Loucy (cell line): ENCODE results near the gene DISC1.

Source experiments
- H2AFZ ChIP-seq: fragments of 200-600 bp; sonication (generic); 2 replicates; pipeline ENCODE4 v1.6.0; 2016; ENCODE audit warnings: antibody characterized with exemption, mild to moderate bottlenecking, low read length, moderate library complexity
- H3F3A ChIP-seq: fragments of 200-600 bp; 2 replicates; pipeline ENCODE4 v1.6.0; 2016; ENCODE audit warnings: antibody characterized with exemption, low read depth, mild to moderate bottlenecking
- H3K27me3 ChIP-seq: fragments of 200-600 bp; sonication (generic); 2 replicates; pipeline ENCODE4 v1.6.1; 2014; ENCODE audit warnings: low read length, mild to moderate bottlenecking; ENCODE audit not compliant: insufficient read depth, poor library complexity, severe bottlenecking
- H3K36me3 ChIP-seq: fragments of 200-600 bp; sonication (generic); 2 replicates; pipeline ENCODE4 v1.6.1; 2016; ENCODE audit warnings: low read length; ENCODE audit not compliant: insufficient read depth
- H3K4me1 ChIP-seq: fragments of 200-600 bp; sonication (generic); 2 replicates; pipeline ENCODE4 v1.5.1; 2014; ENCODE audit warnings: low read length, mild to moderate bottlenecking; ENCODE audit not compliant: insufficient read depth, poor library complexity, severe bottlenecking
- H3K4me2 ChIP-seq: fragments of 200-600 bp; sonication (generic); 2 replicates; pipeline ENCODE4 v1.6.0; 2014; ENCODE audit warnings: antibody characterized with exemption, low read length, low read depth, mild to moderate bottlenecking; ENCODE audit not compliant: poor library complexity, severe bottlenecking
- H3K4me3 ChIP-seq: fragments of 200-600 bp; sonication (generic); 2 replicates; pipeline ENCODE4 v1.5.1; 2014; ENCODE audit warnings: low read length, mild to moderate bottlenecking, mixed read lengths; ENCODE audit not compliant: poor library complexity, severe bottlenecking
- H3K79me2 ChIP-seq: fragments of 200-600 bp; sonication (generic); 2 replicates; pipeline ENCODE4 v1.6.1; 2014; ENCODE audit warnings: low read length; ENCODE audit not compliant: insufficient read depth
- H3K9ac ChIP-seq: fragments of 200-600 bp; sonication (generic); 2 replicates; pipeline ENCODE4 v1.6.0; 2014; ENCODE audit warnings: mild to moderate bottlenecking, low read depth, low read length, moderate library complexity; ENCODE audit not compliant: poor library complexity, severe bottlenecking
- H3K9me2 ChIP-seq: fragments of 200-600 bp; sonication (generic); replicated peaks from 2 replicates; pipeline ENCODE4 v1.6.1; 2016; ENCODE audit warnings: low read depth, low read length, mixed read lengths
- H3K9me3 ChIP-seq: fragments of 200-600 bp; sonication (generic); 2 replicates; pipeline ENCODE4 v1.6.1; 2014; ENCODE audit warnings: mild to moderate bottlenecking, antibody characterized with exemption, low read length, low read depth; ENCODE audit not compliant: insufficient read depth
- H4K20me1 ChIP-seq: fragments of 200-600 bp; sonication (generic); 2 replicates; pipeline ENCODE4 v1.6.0; 2014; ENCODE audit warnings: antibody characterized with exemption, low read length, mild to moderate bottlenecking; ENCODE audit not compliant: insufficient read depth, poor library complexity, severe bottlenecking
- EZH2phosphoT487 ChIP-seq: fragments of 200-600 bp; IDR thresholded peaks from 2 replicates; pipeline ENCODE4 v1.6.1; 2018; ENCODE audit warnings: antibody characterized with exemption, mild to moderate bottlenecking, moderate library complexity, borderline replicate concordance
- TF ChIP-seq, protein P1 (sequence below): fragments of 200-600 bp; sonication (generic); conservative IDR thresholded peaks from 2 replicates; pipeline ENCODE4 v1.5.1; 2014; ENCODE audit warnings: mild to moderate bottlenecking, antibody characterized with exemption, low read length

The DISC1 gene

GRCh38 chr1:231604276-231604621 lies 22.3 kb upstream of the DISC1 start:
- H3K9ac ChIP-seq = no peak overlapping the region
- H3K4me1 ChIP-seq = peaks cover 10% of the 10 kb centered on the region
- H3K9me3 ChIP-seq = no peaks in the 10 kb centered on the region
- no peaks in the 10 kb centered on the region for H3K27me3 ChIP-seq
- H3F3A ChIP-seq = no peaks in the 10 kb centered on the region
- H3K4me2 ChIP-seq = no peak overlapping the region
- H2AFZ ChIP-seq = peak overlapping the region; percentile 96; the same call in 1 of the 2 replicates
- H4K20me1 ChIP-seq = no peaks in the 10 kb centered on the region
- H3K79me2 ChIP-seq = no peaks in the 10 kb centered on the region
- H3K9me2 ChIP-seq = no peaks in the 10 kb centered on the region
- TF ChIP-seq, protein P1, sequence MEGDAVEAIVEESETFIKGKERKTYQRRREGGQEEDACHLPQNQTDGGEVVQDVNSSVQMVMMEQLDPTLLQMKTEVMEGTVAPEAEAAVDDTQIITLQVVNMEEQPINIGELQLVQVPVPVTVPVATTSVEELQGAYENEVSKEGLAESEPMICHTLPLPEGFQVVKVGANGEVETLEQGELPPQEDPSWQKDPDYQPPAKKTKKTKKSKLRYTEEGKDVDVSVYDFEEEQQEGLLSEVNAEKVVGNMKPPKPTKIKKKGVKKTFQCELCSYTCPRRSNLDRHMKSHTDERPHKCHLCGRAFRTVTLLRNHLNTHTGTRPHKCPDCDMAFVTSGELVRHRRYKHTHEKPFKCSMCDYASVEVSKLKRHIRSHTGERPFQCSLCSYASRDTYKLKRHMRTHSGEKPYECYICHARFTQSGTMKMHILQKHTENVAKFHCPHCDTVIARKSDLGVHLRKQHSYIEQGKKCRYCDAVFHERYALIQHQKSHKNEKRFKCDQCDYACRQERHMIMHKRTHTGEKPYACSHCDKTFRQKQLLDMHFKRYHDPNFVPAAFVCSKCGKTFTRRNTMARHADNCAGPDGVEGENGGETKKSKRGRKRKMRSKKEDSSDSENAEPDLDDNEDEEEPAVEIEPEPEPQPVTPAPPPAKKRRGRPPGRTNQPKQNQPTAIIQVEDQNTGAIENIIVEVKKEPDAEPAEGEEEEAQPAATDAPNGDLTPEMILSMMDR = no peak
- no peak for TF ChIP-seq EZH2phosphoT487
- peak overlapping the region; percentile 73 for H3K4me3 ChIP-seq
- H3K36me3 ChIP-seq = no peaks in the 10 kb centered on the region

DNA sequence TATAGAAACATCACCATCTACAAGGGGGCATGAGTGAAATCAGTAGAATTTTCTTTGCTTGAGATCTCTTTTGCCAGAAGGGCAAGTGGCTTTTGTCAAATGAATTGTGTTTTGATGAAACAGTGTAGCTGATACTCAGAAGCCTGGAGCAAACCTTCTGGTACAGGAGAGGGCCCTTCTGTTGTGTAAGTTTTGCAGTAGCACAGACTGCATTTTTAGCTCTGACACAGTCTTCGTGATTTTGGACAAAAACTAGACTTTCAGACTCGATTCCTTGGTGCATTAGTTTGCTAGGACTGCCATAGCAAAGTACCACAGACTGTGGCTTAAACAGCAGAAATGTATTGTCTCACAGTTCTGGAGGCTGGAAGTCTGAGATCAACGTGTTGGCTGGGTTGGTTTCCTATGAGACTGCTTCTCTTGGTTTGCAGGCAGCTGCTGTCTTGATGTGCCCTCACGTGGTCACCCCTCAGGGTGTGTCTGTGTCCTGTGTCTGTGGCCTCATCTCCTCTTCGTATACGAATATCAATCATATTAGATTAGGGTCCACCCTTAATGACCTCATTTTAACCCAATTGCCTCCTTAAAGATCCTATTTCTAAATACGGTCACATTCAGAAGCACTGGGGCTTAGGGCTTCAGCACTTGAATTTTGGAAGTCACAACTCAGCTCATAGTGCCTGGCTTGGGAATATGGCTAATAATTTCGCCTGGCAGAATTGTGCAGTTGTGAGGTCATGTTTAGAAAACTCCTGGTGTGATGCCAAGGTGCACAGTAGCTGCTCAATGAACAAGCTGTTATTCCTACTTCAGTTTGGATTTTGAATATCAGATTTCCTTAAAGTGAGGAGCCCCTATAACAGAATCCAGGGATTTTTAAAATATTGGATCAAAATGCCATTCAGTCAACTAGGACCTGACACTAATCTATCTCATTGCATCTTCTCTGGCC lies 21.2 kb upstream of the DISC1 start:
- Histone ChIP-seq H4K20me1 (no peaks in the 10 kb centered on the region), H3K4me3 (no peak overlapping the region), H3K4me2 (no peak overlapping the region), H3K36me3 (no peaks in the 10 kb centered on the region), H3K79me2 (no peaks in the 10 kb centered on the region), H3K4me1 (peaks cover 10% of the 10 kb centered on the region), H3K9ac (no peak overlapping the region), H3K9me3 (no peaks in the 10 kb centered on the region), H3K9me2 (no peaks in the 10 kb centered on the region), H3K27me3 (no peaks in the 10 kb centered on the region), H3F3A (no peaks in the 10 kb centered on the region), H2AFZ (peak overlapping the region; percentile 77)
- no peak for TF ChIP-seq EZH2phosphoT487
- TF ChIP-seq, protein P1 = no peak

GRCh38 chr1:231606712-231607111 lies 19.9 kb upstream of the DISC1 start:
- TF ChIP-seq, protein P1 = no peak
- TF ChIP-seq EZH2phosphoT487 = no peak
- no peaks in the 10 kb centered on the region for H3F3A ChIP-seq
- H3K4me3 ChIP-seq = no peak overlapping the region
- no peaks in the 10 kb centered on the region for H3K79me2 ChIP-seq
- no peaks in the 10 kb centered on the region for H3K9me3 ChIP-seq
- H3K36me3 ChIP-seq = no peaks in the 10 kb centered on the region
- no peak overlapping the region for H3K4me2 ChIP-seq
- H4K20me1 ChIP-seq = no peaks in the 10 kb centered on the region
- no peaks in the 10 kb centered on the region for H3K9me2 ChIP-seq
- no peaks in the 10 kb centered on the region for H3K27me3 ChIP-seq
- no peak overlapping the region for H2AFZ ChIP-seq
- H3K4me1 ChIP-seq = peaks cover 21% of the 10 kb centered on the region
- no peak overlapping the region for H3K9ac ChIP-seq
